ENCODE results near the gene HOXA9.
A peak's percentile ranks its signal among the peaks of the same experiment; 100 is the strongest.

The HOXA9 gene

GRCh38 chr7:27200761-27201579 lies 35.6 kb upstream of the HOXA9 start:
- DNase-seq (ENCODE audit: low spot score): peak; percentile 33

DNA sequence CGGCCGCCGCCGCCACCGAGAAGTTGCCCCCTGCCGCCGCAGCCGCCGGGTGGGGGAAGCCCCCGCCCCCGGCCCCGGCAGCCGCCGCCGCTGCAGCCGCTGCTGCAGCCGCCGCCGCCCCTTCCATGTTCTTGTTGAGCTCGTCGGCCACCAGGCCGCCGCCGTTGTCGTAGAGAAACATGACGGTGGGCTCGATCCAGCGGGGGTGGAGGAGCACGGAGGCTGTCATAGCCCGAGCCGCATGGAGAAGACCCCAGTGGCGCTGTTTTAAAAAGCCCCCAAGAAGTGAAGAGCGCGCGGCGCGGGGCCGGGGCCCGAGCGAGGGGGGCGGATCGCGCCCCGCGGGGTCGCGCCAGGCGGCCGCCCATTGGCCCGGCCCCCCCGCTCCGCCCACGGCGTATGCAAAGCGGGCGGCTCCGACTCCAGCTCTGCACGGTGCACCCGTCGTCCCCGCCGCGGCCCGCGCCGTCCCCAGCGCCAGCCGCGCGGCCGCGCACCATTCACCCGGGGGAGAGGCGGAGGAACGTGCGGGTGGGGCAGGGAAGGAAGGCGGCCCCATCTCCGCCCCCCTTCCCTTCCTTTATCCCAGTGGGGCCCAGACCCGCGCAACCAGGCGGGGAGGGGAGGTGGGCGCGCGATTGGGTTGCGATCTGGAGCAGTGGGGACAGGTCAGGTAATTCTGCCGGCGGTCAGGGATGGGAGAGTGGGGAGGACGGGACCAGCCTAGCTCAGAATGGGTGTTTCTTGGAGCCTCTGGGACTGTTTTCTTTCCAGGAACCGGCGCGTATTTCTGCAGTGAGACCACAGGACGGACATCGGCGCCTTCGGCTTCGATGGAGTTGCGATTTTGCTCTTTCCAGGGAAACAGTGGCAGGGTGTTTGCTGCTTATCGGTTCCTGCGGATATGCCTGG lies 34.8 kb upstream of the HOXA9 start, which contains the start of gene HOXA13:
Gene HOXA13 (minus strand): TSS at position 243 of the 912 bp plus-strand sequence. CDS start 14 bp downstream, at position 229.
- DNase-seq (ENCODE audit: low spot score): no peak

GRCh38 chr7:27198871-27199801 lies 33.8 kb upstream of the HOXA9 start:
- DNase-seq (ENCODE audit: low spot score): no peak

GRCh38 chr7:27198138-27198841 lies 33.0 kb upstream of the HOXA9 start:
- no peak for DNase-seq (ENCODE audit: low spot score)

DNA sequence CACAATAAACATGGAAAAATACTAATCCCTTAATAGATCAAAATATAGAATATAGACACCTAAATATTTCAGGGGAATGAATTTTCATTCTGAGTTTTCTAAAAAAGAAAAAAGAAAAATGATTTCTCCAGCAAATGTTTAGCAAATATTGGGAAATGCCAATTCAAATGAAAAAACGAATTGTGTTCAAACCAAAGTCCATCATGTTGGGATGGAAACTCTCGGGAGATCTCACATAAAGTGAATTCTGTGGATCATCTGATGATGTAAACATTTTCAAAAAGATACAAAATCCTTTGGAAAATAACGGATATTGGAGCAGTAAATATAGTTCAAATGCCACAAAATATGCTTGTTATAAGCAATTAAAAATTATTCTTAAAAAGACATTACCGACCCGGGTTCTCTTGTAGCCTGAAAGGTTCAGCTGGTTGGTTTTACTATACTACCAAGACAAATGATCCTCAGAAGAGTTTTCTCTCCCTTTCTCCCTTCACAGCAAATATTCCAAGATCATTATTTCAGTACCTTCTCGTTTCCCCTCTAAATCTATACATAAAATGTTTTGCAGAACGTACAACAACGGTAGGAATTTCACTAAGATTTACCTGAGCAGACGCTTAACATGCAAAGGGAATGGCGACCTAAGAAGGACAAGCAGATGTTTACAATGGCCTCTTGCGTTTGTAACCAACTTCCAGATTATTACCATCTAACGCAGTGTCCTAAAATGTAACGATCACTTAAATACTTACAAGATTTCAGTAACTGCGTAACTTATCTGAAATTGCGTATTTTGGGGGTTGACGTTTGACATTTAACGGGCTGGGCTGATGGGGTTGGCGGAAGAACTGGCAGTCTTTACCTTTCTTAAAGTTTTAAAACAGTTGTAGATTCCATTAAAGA lies 32.1 kb upstream of the HOXA9 start:
- DNase-seq (ENCODE audit: low spot score): no peak

DNA sequence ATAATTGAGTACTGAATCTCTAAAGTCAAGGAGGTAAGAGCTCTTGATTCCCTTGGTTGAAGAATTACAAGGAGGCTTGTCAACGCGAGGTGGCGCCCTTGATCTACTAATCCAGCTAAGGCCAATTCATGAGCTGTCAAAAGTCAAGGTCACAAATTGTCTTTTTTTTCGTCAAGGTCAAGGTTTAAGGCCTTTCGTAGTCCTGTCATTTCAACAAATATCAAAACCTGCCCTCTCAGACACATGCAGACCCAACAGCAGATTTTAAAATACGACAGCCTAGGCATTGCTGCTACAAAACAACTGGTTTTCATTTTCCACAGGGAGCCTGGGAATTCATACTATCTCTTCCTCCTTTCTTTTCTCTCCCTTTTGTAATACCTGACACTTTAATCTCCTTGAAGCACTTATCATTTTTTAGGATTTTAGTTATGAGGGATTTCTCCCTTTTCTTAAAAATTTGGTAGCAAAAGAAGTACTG lies 31.0 kb upstream of the HOXA9 start:
- peak; percentile 82 for DNase-seq (ENCODE audit: low spot score)

- no peak for DNase-seq (ENCODE audit: low spot score)
Measured at GRCh38 chr7:27194686-27195379, 29.5 kb upstream of the HOXA9 start.

DNA sequence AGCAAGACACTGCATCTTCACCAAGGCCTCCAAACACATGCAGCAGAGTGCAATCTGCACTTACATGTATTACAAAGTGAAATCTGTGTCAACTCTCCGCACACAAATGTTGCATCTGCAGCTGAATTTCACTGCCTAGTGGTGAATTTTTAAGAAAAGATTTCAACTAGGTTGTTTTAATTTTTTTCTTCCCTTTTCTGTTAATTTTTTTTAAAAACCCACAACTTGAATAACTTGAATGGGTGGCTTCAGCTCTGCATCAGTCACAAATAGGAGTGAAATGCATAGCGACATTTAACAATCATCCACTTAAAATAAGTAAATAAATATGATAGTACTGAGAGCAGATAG lies 28.6 kb upstream of the HOXA9 start:
- DNase-seq (ENCODE audit: low spot score): no peak

- DNase-seq (ENCODE audit: low spot score): no peak
Measured at GRCh38 chr7:27193335-27194001, 28.1 kb upstream of the HOXA9 start.

DNA sequence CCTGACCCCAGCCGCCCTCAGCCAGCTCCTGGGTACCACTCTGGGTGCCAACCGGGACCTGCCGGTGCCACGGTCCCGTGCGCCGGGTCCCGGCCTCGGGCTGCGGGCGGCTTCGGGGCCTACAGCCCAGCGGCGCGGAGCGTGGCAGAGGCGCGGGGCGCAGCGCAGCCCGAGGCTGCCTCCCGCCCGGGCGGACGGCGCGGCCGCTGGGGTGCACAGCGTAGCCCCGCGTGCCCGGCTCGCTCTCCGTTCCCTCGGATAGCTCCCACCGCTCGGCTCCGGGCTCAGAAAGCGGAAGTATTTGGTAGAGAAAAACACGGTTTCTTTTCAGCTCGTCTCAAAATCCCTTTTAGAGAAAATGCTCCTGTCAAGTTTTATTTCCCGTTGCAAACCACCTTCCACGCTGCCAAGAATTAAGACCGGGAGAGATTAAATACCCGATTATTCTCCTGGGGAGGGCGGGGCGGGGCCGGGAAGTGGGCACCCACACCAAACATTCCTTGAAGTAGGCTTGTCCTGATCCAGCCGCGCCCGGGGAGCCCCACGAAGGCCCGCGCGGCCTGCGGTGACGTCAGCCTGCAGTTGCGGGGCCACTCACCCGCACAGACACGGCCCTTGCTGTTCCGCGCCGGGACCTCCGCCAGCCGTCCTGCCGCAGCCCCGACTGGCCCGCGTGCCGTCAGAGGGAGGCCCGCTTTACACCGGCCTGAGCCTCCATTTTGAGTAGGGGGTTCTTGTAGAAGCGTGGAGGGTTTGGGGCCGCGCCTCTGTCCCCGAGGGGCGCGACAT lies 27.4 kb upstream of the HOXA9 start:
- no peak for DNase-seq (ENCODE audit: low spot score)

DNA sequence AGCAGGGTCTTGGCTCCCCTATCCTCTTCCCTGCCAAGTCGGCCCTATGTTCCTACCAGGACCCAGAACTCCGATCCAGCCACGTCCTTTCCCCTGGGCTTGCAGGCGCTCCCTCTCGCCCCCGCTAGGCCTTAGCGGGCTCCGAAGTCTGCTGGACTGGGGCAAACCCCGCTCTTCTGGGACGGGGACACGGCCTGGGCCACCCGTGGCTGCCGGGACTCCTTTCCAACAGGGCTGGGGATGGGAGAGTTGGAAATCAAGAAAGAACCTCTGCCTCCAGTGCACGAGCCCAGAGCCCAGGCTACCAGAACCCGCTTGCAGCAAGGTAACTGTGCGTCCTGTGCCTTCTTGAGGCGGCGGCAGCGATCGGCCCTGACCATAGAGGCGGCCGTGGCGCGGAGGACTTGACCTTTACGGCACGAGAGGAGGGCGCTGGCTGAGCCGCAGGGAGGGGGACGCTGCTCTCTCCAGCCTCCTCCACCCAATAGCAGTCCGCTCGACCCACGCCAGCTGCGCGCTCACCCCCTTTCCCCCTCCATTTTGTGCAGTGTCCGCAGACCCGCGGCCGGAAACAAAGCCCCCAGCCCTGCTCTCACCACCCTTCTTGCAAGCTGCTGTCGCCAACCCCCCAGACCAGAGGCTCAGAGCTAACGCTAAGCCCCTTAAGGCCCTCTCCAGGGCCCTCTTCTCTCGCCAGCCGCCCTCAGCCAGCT lies 26.7 kb upstream of the HOXA9 start:
- no peak for DNase-seq (ENCODE audit: low spot score)

- no peak for DNase-seq (ENCODE audit: low spot score)
Measured at GRCh38 chr7:27191161-27191731, 25.9 kb upstream of the HOXA9 start.

- DNase-seq (ENCODE audit: low spot score): no peak
Measured at GRCh38 chr7:27189997-27190748, 24.8 kb upstream of the HOXA9 start.

DNA sequence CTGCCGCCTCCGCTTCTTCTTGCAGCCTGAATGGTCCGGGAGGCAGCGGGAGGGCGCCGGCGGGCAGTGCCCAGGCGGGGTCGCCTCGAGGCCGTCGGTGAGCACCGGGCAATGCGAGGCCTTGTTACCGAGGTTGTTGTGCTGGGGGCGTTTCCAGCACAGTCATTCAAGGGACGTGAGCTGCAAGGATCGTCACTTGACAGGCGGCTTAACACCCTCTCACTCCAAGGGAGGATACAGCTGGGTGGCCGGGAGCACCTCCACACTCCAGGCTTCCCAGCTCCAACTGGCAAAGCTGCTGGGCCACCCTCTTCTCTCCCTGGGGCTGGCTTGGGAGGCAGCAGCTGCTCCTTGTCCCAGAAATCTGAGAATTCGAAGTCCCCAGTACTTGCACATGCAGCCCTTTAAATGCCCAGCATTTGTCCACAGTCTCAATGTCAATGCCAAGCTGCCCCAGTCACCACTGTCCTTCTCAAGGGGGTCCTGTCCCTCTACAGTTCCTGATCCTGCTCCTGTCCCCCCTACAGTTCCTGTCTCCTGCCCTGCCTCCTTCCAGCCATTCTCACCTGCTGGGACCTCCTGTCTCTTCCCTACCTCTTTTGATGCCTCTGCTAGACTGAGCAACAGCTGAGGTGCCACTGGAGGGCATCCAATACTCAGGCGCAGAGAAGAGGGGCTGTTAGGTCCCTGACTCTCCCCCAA lies 24.1 kb upstream of the HOXA9 start:
- DNase-seq (ENCODE audit: low spot score): no peak
